ENCODE results near the gene CFL1. TPM values are rescaled to one million over a fixed set of nuclear protein-coding genes. Genes with fewer than 3 reads are reported as not detected.
A peak's percentile ranks its signal among the peaks of the same experiment; 100 is the strongest.

Gene CFL1
- total and polyA plus RNA-seq, 10 of the 15 experiments (the other 5 are each of a cell fraction or from before 2014, with no cell fraction given) = 164 to 2,994 (median 1,500) TPM

DNA sequence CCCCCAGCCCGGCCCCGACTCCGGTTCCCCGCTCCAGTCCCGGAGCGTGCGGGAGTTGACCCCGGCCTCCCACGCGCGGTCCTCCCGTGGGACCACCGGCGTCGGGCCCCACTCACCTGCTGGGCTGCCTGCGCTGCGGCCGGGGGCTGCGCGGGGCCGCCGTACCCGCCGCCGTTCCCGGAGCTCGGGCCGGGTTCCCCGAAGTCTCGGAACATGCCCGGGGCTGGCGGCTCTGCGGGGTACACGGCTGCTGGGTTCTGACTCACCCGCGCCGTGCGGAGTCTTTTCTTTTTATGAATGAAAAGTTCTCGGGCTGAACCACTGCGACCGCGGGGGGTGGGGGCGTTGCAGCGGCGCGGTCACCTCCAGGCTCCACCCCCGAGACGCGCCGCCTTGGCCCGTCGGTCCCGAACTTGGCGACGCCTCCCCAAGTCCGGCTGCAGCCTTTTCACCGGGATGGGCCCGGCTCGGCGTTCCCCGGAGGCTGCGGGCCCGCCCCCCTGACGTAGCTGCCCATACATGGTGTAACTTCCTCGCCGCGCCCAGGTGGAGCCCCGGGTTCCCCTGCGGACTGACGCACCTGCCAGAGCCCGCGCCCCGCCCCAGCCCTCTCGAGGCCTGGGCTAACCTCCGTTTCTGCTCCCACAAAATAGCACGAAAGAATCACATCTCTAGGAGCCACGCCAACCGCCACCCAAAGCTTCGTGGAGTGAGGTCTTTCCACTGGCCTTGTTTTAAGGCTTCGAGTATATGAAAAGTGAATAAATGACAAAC lies 42.3 kb upstream of the CFL1 start, which contains the start of gene FOSL1 (continued):
- TF ChIP-seq, protein P1, sequence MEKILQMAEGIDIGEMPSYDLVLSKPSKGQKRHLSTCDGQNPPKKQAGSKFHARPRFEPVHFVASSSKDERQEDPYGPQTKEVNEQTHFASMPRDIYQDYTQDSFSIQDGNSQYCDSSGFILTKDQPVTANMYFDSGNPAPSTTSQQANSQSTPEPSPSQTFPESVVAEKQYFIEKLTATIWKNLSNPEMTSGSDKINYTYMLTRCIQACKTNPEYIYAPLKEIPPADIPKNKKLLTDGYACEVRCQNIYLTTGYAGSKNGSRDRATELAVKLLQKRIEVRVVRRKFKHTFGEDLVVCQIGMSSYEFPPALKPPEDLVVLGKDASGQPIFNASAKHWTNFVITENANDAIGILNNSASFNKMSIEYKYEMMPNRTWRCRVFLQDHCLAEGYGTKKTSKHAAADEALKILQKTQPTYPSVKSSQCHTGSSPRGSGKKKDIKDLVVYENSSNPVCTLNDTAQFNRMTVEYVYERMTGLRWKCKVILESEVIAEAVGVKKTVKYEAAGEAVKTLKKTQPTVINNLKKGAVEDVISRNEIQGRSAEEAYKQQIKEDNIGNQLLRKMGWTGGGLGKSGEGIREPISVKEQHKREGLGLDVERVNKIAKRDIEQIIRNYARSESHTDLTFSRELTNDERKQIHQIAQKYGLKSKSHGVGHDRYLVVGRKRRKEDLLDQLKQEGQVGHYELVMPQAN (conservative IDR thresholded peaks at IDR 0.05) = peak; percentile 89; the same call in 1 of the 2 replicates
- TF ChIP-seq LARP7 (IDR thresholded peaks at IDR 0.05) (no peak), GATAD2B (conservative IDR thresholded peaks at IDR 0.05; ENCODE audit: low read depth) (peak; percentile 67; the same call in 1 of the 2 replicates), NBN (IDR thresholded peaks at IDR 0.05) (peak; percentile 51), IRF3 (IDR thresholded peaks at IDR 0.05) (no peak), CHD2 (IDR thresholded peaks at IDR 0.05; ENCODE audit: borderline replicate concordance, low read depth, low read length) (no peak), PAX8 (IDR thresholded peaks at IDR 0.05) (no peak), BACH1 (IDR thresholded peaks at IDR 0.05; ENCODE audit: borderline replicate concordance) (peak; percentile 78), YBX1 (IDR thresholded peaks at IDR 0.05) (no peak), CHD4 (IDR thresholded peaks at IDR 0.05) (no peak), ZNF622 (IDR thresholded peaks at IDR 0.05) (no peak), HDAC2 (IDR thresholded peaks at IDR 0.05) (no peak), CBX5 (IDR thresholded peaks at IDR 0.05; ENCODE audit: low read depth) (no peak), SMAD5 (IDR thresholded peaks at IDR 0.05; ENCODE audit: low read depth) (no peak), SUZ12 (IDR thresholded peaks at IDR 0.05; ENCODE audit: unreplicated experiment) (no peak), RFX5 (IDR thresholded peaks at IDR 0.05; ENCODE audit: low read depth, low read length) (no peak), IKZF1 (conservative IDR thresholded peaks at IDR 0.05) (peak; percentile 51; the same call in 1 of the 2 replicates), ZNF207 (IDR thresholded peaks at IDR 0.05; ENCODE audit: borderline replicate concordance) (no peak), E2F4 (IDR thresholded peaks at IDR 0.05; ENCODE audit: low read depth, low read length) (no peak), STAT1 (conservative IDR thresholded peaks at IDR 0.05) (no peak), PAX5 (IDR thresholded peaks at IDR 0.05; ENCODE audit: borderline replicate concordance, low read depth, low read length) (no peak), SMC3 (IDR thresholded peaks at IDR 0.05; ENCODE audit: borderline replicate concordance, low read length) (no peak)
- TF ChIP-seq, protein P2, sequence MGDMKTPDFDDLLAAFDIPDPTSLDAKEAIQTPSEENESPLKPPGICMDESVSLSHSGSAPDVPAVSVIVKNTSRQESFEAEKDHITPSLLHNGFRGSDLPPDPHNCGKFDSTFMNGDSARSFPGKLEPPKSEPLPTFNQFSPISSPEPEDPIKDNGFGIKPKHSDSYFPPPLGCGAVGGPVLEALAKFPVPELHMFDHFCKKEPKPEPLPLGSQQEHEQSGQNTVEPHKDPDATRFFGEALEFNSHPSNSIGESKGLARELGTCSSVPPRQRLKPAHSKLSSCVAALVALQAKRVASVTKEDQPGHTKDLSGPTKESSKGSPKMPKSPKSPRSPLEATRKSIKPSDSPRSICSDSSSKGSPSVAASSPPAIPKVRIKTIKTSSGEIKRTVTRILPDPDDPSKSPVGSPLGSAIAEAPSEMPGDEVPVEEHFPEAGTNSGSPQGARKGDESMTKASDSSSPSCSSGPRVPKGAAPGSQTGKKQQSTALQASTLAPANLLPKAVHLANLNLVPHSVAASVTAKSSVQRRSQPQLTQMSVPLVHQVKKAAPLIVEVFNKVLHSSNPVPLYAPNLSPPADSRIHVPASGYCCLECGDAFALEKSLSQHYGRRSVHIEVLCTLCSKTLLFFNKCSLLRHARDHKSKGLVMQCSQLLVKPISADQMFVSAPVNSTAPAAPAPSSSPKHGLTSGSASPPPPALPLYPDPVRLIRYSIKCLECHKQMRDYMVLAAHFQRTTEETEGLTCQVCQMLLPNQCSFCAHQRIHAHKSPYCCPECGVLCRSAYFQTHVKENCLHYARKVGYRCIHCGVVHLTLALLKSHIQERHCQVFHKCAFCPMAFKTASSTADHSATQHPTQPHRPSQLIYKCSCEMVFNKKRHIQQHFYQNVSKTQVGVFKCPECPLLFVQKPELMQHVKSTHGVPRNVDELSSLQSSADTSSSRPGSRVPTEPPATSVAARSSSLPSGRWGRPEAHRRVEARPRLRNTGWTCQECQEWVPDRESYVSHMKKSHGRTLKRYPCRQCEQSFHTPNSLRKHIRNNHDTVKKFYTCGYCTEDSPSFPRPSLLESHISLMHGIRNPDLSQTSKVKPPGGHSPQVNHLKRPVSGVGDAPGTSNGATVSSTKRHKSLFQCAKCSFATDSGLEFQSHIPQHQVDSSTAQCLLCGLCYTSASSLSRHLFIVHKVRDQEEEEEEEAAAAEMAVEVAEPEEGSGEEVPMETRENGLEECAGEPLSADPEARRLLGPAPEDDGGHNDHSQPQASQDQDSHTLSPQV (IDR thresholded peaks at IDR 0.05) = no peak

Data from GM12878 (cell line).